Cardiac muscle cell (in vitro differentiated cells and primary cell): ENCODE measurements around the gene GRIN1. TPM values are rescaled to one million over a fixed set of nuclear protein-coding genes. Genes with fewer than 3 reads are reported as not detected.

Source experiments
- DNase-seq, 2 donors: peaks; one replicate each; pipeline versions ENCODE4 v3.0.0 to v3.0.0-alpha.2; 2010 to 2017; ENCODE audit warnings: low read depth in 1 of 2, low spot score in 1 of 2
- H3K27ac ChIP-seq: fragments of 200-600 bp; sonication (generic); 2 replicates; pipeline ENCODE4 v1.5.1; 2016
- H3K27me3 ChIP-seq: fragments of 200-600 bp; sonication (generic); 2 replicates; pipeline ENCODE4 v1.6.0; 2016; ENCODE audit warnings: control low read depth
- H3K36me3 ChIP-seq: fragments of 200-600 bp; sonication (generic); 2 replicates; pipeline ENCODE4 v1.5.1; 2016; ENCODE audit warnings: control low read depth
- H3K4me1 ChIP-seq: fragments of 200-600 bp; sonication (generic); 2 replicates; pipeline ENCODE4 v1.8.1; 2017; ENCODE audit warnings: low read depth, mild to moderate bottlenecking, mixed run types
- H3K4me3 ChIP-seq: fragments of 200-600 bp; sonication (generic); 2 replicates; pipeline ENCODE4 v1.5.1; 2016; ENCODE audit warnings: mild to moderate bottlenecking
- H3K9me3 ChIP-seq: fragments of 200-600 bp; sonication (generic); 2 replicates; pipeline ENCODE4 v1.5.1; 2017; ENCODE audit warnings: low read depth, mild to moderate bottlenecking, control low read depth
- CTCF ChIP-seq: IDR thresholded peaks from 2 replicates; pipeline ENCODE4 v1.5.1; 2012; ENCODE audit warnings: low read depth, mild to moderate bottlenecking, low read length
- polyA plus RNA-seq: library from polyadenylated mRNA; unstranded; fragments of >200 nt; fragmentation: Nextera tagmentation; extraction: Ambion mirVana; gene quantifications from 2 replicates; pipeline ENCODE4 v1.2.1, GENCODE V29; 2016
- total RNA-seq: library from RNA; depleted of rRNA; stranded (reverse); fragments of >200 nt; gene quantifications from 2 replicates; pipeline ENCODE4 v1.2.3, GENCODE V29; 2016

The GRIN1 gene
- total and polyA plus RNA-seq, 2 experiments from 2014 or later = 0.03 to 0.22 TPM

- no peak for DNase-seq
- no peaks in the 10 kb centered on the region for H3K4me1 ChIP-seq
- no peaks in the 10 kb centered on the region for H3K9me3 ChIP-seq
- no peaks in the 10 kb centered on the region for H3K27me3 ChIP-seq
- no peak overlapping the region for H3K27ac ChIP-seq
- peaks cover 22% of the 10 kb centered on the region for H3K36me3 ChIP-seq
- H3K4me3 ChIP-seq = no peak overlapping the region
- no peak for TF ChIP-seq CTCF
Measured at GRCh38 chr9:137107312-137107921, 31.5 kb upstream of the GRIN1 start.

- H3K9me3 ChIP-seq = no peaks in the 10 kb centered on the region
- H3K36me3 ChIP-seq = peaks cover 22% of the 10 kb centered on the region
Measured at GRCh38 chr9:137107982-137108381, 31.0 kb upstream of the GRIN1 start.

GRCh38 chr9:137108608-137109249 lies 30.2 kb upstream of the GRIN1 start:
- DNase-seq = no peak
- Histone ChIP-seq H3K27ac (no peak overlapping the region), H3K27me3 (peaks cover 6% of the 10 kb centered on the region), H3K36me3 (peaks cover 17% of the 10 kb centered on the region), H3K4me3 (no peak overlapping the region), H3K9me3 (no peaks in the 10 kb centered on the region), H3K4me1 (no peaks in the 10 kb centered on the region)
- no peak for TF ChIP-seq CTCF

More at GRCh38 chr9:137107982-137108381, 31.0 kb upstream of the GRIN1 start:
- Histone ChIP-seq H3K4me1 (no peaks in the 10 kb centered on the region), H3K27me3 (no peaks in the 10 kb centered on the region), H3K27ac (no peak overlapping the region), H3K4me3 (no peak overlapping the region)
- TF ChIP-seq CTCF = no peak
- DNase-seq = no peak

- H3K36me3 ChIP-seq = peaks cover 17% of the 10 kb centered on the region
Measured at GRCh38 chr9:137109250-137110146, 29.5 kb upstream of the GRIN1 start.

More at GRCh38 chr9:137109250-137110146, 29.5 kb upstream of the GRIN1 start:
- DNase-seq = no peak
- H3K27ac ChIP-seq = no peak overlapping the region
- H3K27me3 ChIP-seq = peaks cover 6% of the 10 kb centered on the region
- H3K4me1 ChIP-seq = no peaks in the 10 kb centered on the region
- TF ChIP-seq CTCF = no peak
- no peak overlapping the region for H3K4me3 ChIP-seq
- H3K9me3 ChIP-seq = no peaks in the 10 kb centered on the region
